H7 (cell line): ENCODE data around the gene HOMER2. TPM values are rescaled to one million over a fixed set of nuclear protein-coding genes. Genes with fewer than 3 reads are reported as not detected.
"Not testable (repeated sequence)": the region's sequence is repeated elsewhere in the genome, so short reads cannot be mapped to it uniquely, and the experiment has no call there.

Experiments
- DNase-seq: peaks from one replicate; pipeline ENCODE4 v3.0.0; 2012
- H3K27me3 ChIP-seq: 2 replicates; pipeline ENCODE4 v1.6.0; 2011; ENCODE audit warnings: mild to moderate bottlenecking, low read length; ENCODE audit not compliant: control insufficient read depth, insufficient read depth
- H3K36me3 ChIP-seq: replicated peaks from 2 replicates; pipeline ENCODE4 v1.5.1; 2011; ENCODE audit warnings: low read length; ENCODE audit not compliant: control insufficient read depth, insufficient read depth
- H3K4me3 ChIP-seq: 2 replicates; pipeline ENCODE4 v1.5.1; 2011; ENCODE audit warnings: low read depth, mild to moderate bottlenecking, control low read depth, low read length, moderate library complexity; ENCODE audit not compliant: insufficient read depth
- total RNA-seq: library from RNA; depleted of rRNA; stranded (reverse); fragments of >200 nt; shearing (Covaris generic); gene quantifications from 2 replicates; pipeline ENCODE4 v1.2.3, GENCODE V29; 2014

The HOMER2 gene
- total RNA-seq, 1 experiment from 2014 or later = 13.9 TPM

GRCh38 chr15:82878325-82878724 lies 74.2 kb downstream of the HOMER2 start:
- H3K4me3 ChIP-seq = no peak overlapping the region
- H3K36me3 ChIP-seq = no peaks in the 10 kb centered on the region
- no peaks in the 10 kb centered on the region for H3K27me3 ChIP-seq
- no peak for DNase-seq

- no peak overlapping the region for H3K4me3 ChIP-seq
- DNase-seq = no peak
- H3K36me3 ChIP-seq = no peaks in the 10 kb centered on the region
- no peaks in the 10 kb centered on the region for H3K27me3 ChIP-seq
Measured at GRCh38 chr15:82877825-82878224, 74.7 kb downstream of the HOMER2 start.

GRCh38 chr15:82875411-82876003 lies 77.0 kb downstream of the HOMER2 start:
- no peak for DNase-seq
- Histone ChIP-seq H3K4me3 (no peak overlapping the region), H3K27me3 (no peaks in the 10 kb centered on the region), H3K36me3 (no peaks in the 10 kb centered on the region)

GRCh38 chr15:82874961-82875360 lies 77.6 kb downstream of the HOMER2 start:
- H3K4me3 ChIP-seq = no peak overlapping the region
- no peak for DNase-seq
- H3K27me3 ChIP-seq = no peaks in the 10 kb centered on the region
- no peaks in the 10 kb centered on the region for H3K36me3 ChIP-seq

- Histone ChIP-seq H3K27me3 (no peaks in the 10 kb centered on the region), H3K4me3 (no peak overlapping the region), H3K36me3 (no peaks in the 10 kb centered on the region)
- no peak for DNase-seq
Measured at GRCh38 chr15:82874267-82874666, 78.3 kb downstream of the HOMER2 start.

- H3K27me3 ChIP-seq = no peaks in the 10 kb centered on the region
- H3K36me3 ChIP-seq = no peaks in the 10 kb centered on the region
- no peak for DNase-seq
- H3K4me3 ChIP-seq = no peak overlapping the region
Measured at GRCh38 chr15:82873000-82873680, 79.4 kb downstream of the HOMER2 start.

DNA sequence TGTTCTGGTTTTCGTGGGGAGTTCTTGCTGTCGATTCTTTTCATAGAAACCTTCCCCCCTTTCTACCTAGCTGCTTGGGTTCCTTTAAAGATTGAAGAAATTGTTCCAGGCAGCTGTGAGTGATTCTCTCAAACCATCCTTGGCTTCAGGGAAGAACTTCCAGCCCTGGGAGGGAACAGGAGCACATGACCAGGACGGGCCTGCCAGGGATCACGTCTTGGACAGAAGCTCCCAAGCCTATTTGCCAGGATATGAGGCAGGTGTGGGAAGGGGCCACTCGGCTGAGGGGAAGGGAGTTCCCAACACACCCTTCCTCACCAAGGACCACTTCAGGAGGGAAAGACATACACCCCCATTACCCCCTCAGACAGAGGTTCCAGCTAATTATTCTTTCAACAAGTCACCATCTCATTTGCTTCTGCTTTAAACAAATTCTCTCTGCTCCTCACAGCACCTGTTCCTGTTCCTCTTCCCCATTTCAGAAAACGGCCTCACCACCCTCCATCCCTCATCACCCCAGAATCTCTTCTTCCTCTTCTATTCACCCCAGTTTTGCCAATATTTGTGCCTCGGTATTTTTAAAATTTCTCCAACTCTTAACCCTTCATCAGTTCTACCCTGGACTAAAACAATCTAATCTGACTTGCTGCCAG lies 80.6 kb downstream of the HOMER2 start:
- no peak for DNase-seq
- no peak overlapping the region for H3K4me3 ChIP-seq
- H3K27me3 ChIP-seq = no peaks in the 10 kb centered on the region
- H3K36me3 ChIP-seq = no peaks in the 10 kb centered on the region

- no peak overlapping the region for H3K4me3 ChIP-seq
- H3K36me3 ChIP-seq = no peaks in the 10 kb centered on the region
- H3K27me3 ChIP-seq = no peaks in the 10 kb centered on the region
- no peak for DNase-seq
Measured at GRCh38 chr15:82871358-82871757, 81.2 kb downstream of the HOMER2 start.

DNA sequence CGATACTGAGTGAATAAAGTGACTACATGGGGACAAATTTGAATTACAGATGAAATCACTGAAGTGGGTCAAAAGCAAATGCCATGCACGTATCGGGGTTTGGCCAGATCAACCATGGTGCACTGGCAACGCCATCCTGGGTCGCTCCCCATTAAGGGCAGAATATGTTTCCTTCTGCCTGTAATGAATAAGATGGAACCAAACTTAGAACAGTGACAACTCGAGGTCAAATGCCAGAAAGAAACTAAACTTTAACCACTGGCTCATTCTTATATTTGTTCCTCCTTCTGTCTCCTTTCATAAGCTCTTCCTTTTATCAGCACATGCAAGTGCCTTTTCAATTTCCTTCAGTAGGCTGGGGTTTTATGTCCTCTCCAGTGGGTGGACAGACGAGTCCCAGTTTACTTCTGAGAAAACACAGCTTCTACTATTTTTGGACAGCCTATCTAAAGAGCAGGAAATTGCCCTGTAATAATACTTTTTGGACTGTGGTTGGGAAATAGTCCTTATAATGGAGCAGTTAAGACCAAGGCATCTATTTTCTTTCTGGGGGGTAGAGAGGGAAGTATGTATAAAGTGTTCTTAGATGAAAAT lies 81.7 kb downstream of the HOMER2 start:
- no peak for DNase-seq
- Histone ChIP-seq H3K36me3 (no peaks in the 10 kb centered on the region), H3K27me3 (no peaks in the 10 kb centered on the region), H3K4me3 (no peak overlapping the region)

DNA sequence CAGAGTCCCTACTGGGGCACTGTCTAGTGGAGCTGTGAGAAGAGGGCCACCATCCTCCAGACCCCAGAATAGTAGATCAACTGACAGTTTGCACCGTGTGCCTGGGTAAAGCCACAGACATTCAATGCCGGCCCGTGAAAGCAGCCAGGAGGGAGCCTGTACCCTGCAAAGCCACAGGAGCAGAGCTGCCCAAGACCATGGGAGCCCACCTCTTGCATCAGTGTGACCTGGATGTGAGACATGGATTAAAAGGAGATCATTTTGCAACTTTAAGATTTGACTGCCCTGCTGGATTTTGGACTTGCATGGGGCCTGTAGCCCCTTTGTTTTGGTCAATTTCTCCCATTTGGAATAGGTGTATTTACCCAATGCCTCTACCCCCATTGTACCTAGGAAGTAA lies 86.5 kb downstream of the HOMER2 start:
- DNase-seq, H3K27me3 ChIP-seq, H3K4me3 ChIP-seq, H3K36me3 ChIP-seq: not testable (repeated sequence)

- H3K36me3 ChIP-seq, H3K27me3 ChIP-seq, H3K4me3 ChIP-seq, DNase-seq: not testable (repeated sequence)
Measured at GRCh38 chr15:82865581-82865980, 86.9 kb downstream of the HOMER2 start.

DNA sequence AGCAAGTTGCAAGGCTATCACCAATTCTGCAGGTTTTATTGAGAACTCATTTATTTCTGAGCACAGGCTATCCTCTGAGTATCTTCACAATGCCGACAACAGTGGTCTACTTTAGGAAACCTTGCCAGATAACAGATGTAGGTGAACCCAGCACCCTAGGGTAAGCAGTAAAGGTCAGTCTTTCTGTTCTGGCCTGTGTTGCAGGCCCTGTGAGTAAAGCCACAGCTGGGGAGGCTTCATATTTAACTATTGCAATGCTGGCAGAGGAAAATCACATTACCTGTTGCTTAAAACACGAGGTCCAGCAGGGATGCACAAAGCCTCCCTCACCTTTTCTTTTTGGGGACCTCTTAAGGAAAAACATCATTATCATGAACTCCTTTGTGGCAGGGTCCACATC lies 87.6 kb downstream of the HOMER2 start:
- H3K36me3 ChIP-seq = no peaks in the 10 kb centered on the region
- no peak for DNase-seq
- H3K27me3 ChIP-seq = no peaks in the 10 kb centered on the region
- no peak overlapping the region for H3K4me3 ChIP-seq

GRCh38 chr15:82862886-82863285 lies 89.6 kb downstream of the HOMER2 start:
- H3K27me3 ChIP-seq = no peaks in the 10 kb centered on the region

DNA sequence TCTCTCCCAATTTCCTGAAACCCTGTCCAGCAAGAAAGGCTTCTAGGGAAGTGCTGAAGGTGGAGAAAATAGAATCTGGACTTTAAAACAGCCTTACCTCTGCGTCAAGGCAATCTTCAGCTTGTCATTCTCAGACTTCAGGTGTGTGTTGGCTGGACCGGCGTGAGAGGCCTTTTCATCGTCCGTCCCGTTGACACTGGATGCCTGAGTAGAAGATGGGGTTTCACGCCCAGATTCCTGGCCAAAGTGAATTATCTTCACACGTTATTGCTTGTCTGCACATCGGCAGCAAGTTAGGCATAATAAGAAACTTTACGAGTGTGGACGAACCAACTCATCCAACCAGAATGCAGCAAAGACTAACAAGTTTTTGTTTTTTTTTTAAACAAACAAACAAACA lies 93.6 kb downstream of the HOMER2 start:
- no peak for DNase-seq
- no peaks in the 10 kb centered on the region for H3K36me3 ChIP-seq
- H3K4me3 ChIP-seq = no peak overlapping the region
- H3K27me3 ChIP-seq = no peaks in the 10 kb centered on the region

More at GRCh38 chr15:82862886-82863285, 89.6 kb downstream of the HOMER2 start:
- no peak overlapping the region for H3K4me3 ChIP-seq
- DNase-seq = no peak
- H3K36me3 ChIP-seq = no peaks in the 10 kb centered on the region
